Neutrophil (primary cell): ENCODE results near the gene EMP3.

ENCODE experiments used
- H3K27ac ChIP-seq: fragments of 200-600 bp; sonication (generic); 2 replicates; pipeline ENCODE4 v1.5.1; 2016; ENCODE audit warnings: mild to moderate bottlenecking, moderate library complexity
- H3K27me3 ChIP-seq: fragments of 200-600 bp; sonication (generic); 2 replicates; pipeline ENCODE4 v1.6.0; 2016; ENCODE audit warnings: mild to moderate bottlenecking
- H3K36me3 ChIP-seq: fragments of 200-600 bp; sonication (generic); 2 replicates; pipeline ENCODE4 v1.5.1; 2017
- H3K4me1 ChIP-seq, 2 experiments: fragments of 200-600 bp in 1 of 2; sonication (generic) in 1 of 2; 1 replicate in 1 of 2; 2 replicates in 1 of 2; pipeline versions ENCODE4 v1.5.1 to v1.6.1; 2013 to 2016; ENCODE audit warnings: low read depth in 1 of 2, low read length in 1 of 2, mild to moderate bottlenecking in 1 of 2, moderate library complexity in 1 of 2; ENCODE audit not compliant: control insufficient read depth in 1 of 2, insufficient read depth in 1 of 2
- H3K4me3 ChIP-seq, 2 experiments: fragments of 200-600 bp in 1 of 2; sonication (generic) in 1 of 2; 1 replicate in 1 of 2; 2 replicates in 1 of 2; pipeline ENCODE4 v1.5.1; 2013 to 2016; ENCODE audit warnings: low read depth in 1 of 2, low read length in 1 of 2, mild to moderate bottlenecking in 1 of 2, moderate library complexity in 1 of 2
- H3K9me3 ChIP-seq: fragments of 200-600 bp; sonication (generic); 2 replicates; pipeline ENCODE4 v1.5.1; 2016
- TF ChIP-seq, protein P1 (sequence below): fragments of 200-600 bp; sonication (generic); IDR thresholded peaks from 2 replicates; pipeline ENCODE4 v1.5.1; 2016; ENCODE audit warnings: antibody characterized with exemption

The EMP3 gene

DNA sequence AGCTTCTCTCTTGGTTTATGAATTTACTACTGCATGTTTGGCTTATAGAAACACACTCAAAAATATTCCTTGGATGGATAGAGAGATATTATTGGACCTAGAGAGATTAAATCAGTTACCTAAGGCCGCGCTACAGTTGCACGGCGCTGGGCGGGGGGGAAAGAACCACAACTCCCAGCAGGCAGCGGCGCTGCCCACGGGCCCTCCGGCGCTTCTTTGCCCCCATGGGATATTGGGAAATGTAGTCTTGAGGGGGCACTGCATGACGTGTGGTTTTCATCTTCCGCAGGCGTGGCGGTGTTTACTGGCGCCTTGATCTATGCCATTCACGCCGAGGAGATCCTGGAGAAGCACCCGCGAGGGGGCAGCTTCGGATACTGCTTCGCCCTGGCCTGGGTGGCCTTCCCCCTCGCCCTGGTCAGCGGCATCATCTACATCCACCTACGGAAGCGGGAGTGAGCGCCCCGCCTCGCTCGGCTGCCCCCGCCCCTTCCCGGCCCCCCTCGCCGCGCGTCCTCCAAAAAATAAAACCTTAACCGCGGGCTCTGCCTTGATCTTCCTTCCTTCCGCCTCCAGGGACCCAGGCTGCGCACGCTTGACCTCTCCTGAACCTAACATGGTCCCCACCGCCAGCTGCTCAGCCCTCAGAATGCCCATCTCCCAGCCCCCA lies 4.8 kb downstream of the EMP3 start:
- H3K27ac ChIP-seq, result peak overlapping the region; percentile 89
- H3K4me3 ChIP-seq, result peak overlapping the region; percentile 51 to 57
- H3K4me1 ChIP-seq, result peaks cover 87 to 88% of the 10 kb centered on the region in 2 experiments

DNA sequence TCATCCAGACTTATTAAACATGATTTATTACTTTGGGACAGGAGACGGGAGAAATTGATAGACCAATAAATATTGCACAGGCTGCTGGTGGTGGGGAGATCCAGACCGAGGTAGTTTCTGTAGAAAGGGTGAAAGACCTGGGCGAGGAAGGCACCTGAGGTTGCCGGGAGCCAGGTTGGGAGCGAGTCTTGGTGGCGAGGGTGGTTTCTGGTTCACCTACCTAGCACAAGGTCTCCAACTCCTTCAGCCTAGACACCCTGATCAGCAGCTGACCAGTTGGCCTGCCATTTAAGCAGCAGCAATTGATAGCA lies 7.0 kb downstream of the EMP3 start:
- TF ChIP-seq, protein P1, sequence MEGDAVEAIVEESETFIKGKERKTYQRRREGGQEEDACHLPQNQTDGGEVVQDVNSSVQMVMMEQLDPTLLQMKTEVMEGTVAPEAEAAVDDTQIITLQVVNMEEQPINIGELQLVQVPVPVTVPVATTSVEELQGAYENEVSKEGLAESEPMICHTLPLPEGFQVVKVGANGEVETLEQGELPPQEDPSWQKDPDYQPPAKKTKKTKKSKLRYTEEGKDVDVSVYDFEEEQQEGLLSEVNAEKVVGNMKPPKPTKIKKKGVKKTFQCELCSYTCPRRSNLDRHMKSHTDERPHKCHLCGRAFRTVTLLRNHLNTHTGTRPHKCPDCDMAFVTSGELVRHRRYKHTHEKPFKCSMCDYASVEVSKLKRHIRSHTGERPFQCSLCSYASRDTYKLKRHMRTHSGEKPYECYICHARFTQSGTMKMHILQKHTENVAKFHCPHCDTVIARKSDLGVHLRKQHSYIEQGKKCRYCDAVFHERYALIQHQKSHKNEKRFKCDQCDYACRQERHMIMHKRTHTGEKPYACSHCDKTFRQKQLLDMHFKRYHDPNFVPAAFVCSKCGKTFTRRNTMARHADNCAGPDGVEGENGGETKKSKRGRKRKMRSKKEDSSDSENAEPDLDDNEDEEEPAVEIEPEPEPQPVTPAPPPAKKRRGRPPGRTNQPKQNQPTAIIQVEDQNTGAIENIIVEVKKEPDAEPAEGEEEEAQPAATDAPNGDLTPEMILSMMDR, result no peak
- Histone ChIP-seq H3K27me3 (no peaks in the 10 kb centered on the region), H3K9me3 (no peaks in the 10 kb centered on the region), H3K4me1 (peaks cover 66% of the 10 kb centered on the region in 2 experiments), H3K27ac (peak overlapping the region; percentile 98), H3K36me3 (peaks cover 19% of the 10 kb centered on the region), H3K4me3 (peak overlapping the region; percentile 66 to 82)

More for the DNA sequence above, 4.8 kb downstream of the EMP3 start:
- Histone ChIP-seq H3K27me3 (no peaks in the 10 kb centered on the region), H3K36me3 (peaks cover 19% of the 10 kb centered on the region), H3K9me3 (no peaks in the 10 kb centered on the region)
- TF ChIP-seq, protein P1, result peak; percentile 30

DNA sequence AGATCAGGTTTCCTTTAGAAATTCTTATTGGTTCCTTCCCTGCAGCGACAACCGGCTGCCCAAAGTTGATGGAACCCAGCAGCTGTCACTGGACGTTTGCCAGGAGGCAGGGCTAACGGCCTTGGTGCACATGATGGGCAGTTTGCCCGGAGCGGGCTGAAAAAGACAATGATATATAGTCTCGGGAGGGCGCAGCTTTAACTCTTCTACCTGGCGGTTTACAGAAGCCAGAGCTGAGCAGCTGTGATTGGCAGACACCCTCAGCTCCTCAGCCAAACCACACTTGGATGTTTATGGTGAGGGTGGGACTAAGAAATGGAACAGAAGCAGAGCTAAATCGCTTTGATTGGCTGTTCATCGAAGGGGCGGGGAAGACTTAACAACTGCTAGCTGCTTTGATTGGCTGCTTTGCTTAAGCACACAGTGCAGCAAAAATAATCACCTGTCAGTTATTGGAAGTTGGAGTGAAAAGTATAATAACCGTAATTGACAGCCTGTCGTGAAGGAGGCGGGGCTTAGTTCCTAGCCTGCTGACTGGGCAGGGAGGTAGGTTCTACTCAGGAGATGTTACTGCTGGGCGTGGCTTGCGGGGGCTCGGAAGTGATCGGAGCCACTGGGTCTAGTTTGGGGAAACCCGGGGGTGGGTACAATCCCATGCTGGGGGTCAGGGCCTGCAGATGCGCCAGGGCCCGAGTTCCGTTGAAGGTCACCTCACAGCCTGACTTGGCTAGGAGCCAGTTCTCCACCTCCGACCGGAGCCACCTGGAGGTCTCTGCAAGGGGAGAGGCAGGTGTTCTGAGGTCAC lies 7.5 kb downstream of the EMP3 start:
- H3K9me3 ChIP-seq, result no peaks in the 10 kb centered on the region
- peaks cover 16% of the 10 kb centered on the region for H3K36me3 ChIP-seq
- TF ChIP-seq, protein P1, result peak; percentile 21
- H3K27me3 ChIP-seq, result no peaks in the 10 kb centered on the region
- H3K27ac ChIP-seq, result peak overlapping the region; percentile 98
- peak overlapping the region; percentile 66 to 82 for H3K4me3 ChIP-seq
- peaks cover 60 to 61% of the 10 kb centered on the region in 2 experiments for H3K4me1 ChIP-seq

DNA sequence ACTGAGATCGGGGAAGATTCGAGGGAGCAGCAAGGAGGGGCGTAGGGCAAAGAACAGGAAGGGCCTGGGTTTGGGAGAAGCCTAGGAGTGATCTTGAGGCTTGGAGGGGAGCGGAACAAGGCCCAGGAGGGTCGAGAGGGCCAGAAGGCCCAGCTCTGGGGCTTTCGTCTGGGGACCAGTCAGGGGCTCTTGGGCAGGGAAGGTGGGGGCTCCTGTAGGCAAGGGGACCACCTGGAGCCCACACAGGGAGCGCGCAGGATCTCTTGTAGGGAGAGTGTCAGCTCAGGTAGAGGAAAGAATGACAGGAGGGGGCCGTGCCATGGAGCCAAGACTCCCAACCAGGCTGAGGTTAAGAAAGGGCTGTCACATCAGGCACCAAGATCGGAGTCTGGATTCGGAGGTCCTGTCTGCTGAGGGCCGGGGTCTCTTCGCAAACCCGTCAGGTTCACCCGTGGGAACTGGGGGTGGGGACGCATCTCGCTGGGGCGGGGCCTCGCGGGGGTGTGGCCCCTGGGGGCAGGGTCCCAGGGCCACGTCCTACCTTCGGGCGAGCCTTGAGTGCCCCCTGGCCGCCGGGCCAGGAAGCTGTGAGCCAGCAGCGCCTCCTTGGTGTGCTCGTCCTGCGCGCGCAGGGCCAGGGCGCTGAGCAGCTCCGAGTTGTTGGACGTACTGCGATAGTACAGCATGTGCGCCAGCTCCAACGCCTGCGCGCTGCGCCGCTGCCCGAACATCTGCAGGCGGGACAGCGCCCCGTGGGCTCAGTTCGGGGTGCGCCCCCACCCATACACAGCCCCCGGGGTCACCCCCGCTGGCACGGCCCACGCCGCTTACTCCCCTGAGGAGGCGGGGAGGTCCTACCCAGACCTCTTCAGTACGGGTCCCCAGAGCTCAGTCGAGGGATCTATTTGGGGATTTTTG lies 8.4 kb downstream of the EMP3 start:
- Histone ChIP-seq H3K9me3 (no peaks in the 10 kb centered on the region), H3K27me3 (no peaks in the 10 kb centered on the region), H3K27ac (peak overlapping the region; percentile 98), H3K36me3 (peaks cover 16% of the 10 kb centered on the region), H3K4me3 (peak overlapping the region; percentile 66 to 82), H3K4me1 (peaks cover 52% of the 10 kb centered on the region in 2 experiments)
- TF ChIP-seq, protein P1, result peak; percentile 99

DNA sequence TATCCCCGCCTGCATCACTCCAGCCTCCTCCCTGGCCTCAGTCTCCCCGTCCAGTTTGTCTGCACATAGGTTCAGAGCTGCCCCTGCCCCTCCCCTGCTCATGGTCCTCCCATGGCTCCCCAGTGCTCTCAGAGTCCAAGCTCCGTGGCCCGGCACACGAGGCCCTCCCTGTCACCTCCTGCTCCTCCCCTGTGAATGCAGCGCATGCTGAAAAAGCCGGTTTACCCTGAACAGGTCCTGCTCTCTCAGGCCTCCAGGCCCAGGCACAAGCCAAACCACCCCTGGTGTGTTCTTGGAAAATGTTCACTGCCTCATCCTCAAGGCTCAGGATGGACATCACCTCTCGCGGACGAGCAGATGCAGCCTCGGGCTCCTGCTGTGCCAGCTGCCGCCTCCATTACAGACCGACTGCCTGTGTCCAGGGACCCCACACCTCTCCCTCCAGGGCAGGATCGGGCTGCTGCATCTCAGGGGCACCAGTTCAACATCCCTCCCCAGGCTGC lies 13.0 kb downstream of the EMP3 start:
- H3K9me3 ChIP-seq, result no peaks in the 10 kb centered on the region
- no peak overlapping the region for H3K27ac ChIP-seq
- H3K27me3 ChIP-seq, result no peaks in the 10 kb centered on the region
- no peaks in the 10 kb centered on the region for H3K36me3 ChIP-seq
- H3K4me1 ChIP-seq, result peaks cover 11 to 14% of the 10 kb centered on the region in 2 experiments
- TF ChIP-seq, protein P1, result no peak
- no peak overlapping the region for H3K4me3 ChIP-seq
